GM12878 (cell line): ENCODE measurements around the gene OFD1. TPM values are rescaled to one million over a fixed set of nuclear protein-coding genes. Genes with fewer than 3 reads are reported as not detected.

ENCODE experiments used
- ATAC-seq: fragments of 200-7000 bp; cut with Tn5 transposase; 3 replicates; pipeline ENCODE4 v1.9.1; 2020; ENCODE audit warnings: mild to moderate bottlenecking, moderate library complexity
- BruUV-seq: library from RNA; stranded (reverse); fragments of 400-500 nt; replicated peaks from 2 replicates; lab custom pipeline; 2021; lab: Mats Ljungman, UMichigan
- CTCF ChIA-PET: fragments of 300-600 bp; sonication (Branson Sonifier 250); formaldehyde crosslinking; extraction: SDS; loops from one replicate; lab custom pipeline; 2021; ENCODE audit warnings: inconsistent platforms; lab: Yijun Ruan, JAX
- POLR2A ChIA-PET: fragments of 350-600 bp; formaldehyde crosslinking; extraction: SDS; loops from one replicate; lab custom pipeline; 2021; ENCODE audit warnings: inconsistent platforms; lab: Charles Lee
- RAD21 ChIA-PET: fragments of 300-600 bp; sonication (Branson Sonifier 250); formaldehyde crosslinking; loops from one replicate; lab custom pipeline; 2023; ENCODE audit warnings: antibody characterized with exemption; ENCODE audit not compliant: unreplicated experiment; lab: Charles Lee
- SMC1A ChIA-PET: fragments of 300-600 bp; sonication (Branson Sonifier 250); formaldehyde crosslinking; loops from one replicate; lab custom pipeline; 2023; ENCODE audit not compliant: unreplicated experiment, uncharacterized antibody; lab: Charles Lee
- DNase-seq: peaks from one replicate; pipeline ENCODE4 v3.0.0-alpha.2; 2011; ENCODE audit warnings: low read depth, low spot score
- FAIRE-seq: peaks from 3 replicates; lab custom pipeline; 2011; peaks lifted over from hg19 to GRCh38; lab: Jason Lieb, UNC
- H2AFZ ChIP-seq: 2 replicates; pipeline ENCODE4 v1.6.0; 2011; ENCODE audit warnings: low read depth, low read length, control low read depth; ENCODE audit not compliant: control insufficient read depth
- H3K27ac ChIP-seq: 2 replicates; pipeline ENCODE4 v1.5.1; 2011; ENCODE audit warnings: control low read depth; ENCODE audit not compliant: control insufficient read depth, insufficient read depth
- H3K27me3 ChIP-seq, 2 experiments: replicated peaks in 1 of 2; 2 replicates each; pipeline versions ENCODE4 v1.6.0 to v1.6.1; 2011; ENCODE audit warnings: low read length in 1 of 2; ENCODE audit not compliant: control insufficient read depth in 2 of 2, insufficient read depth in 2 of 2
- H3K36me3 ChIP-seq, 2 experiments: 2 replicates each; pipeline ENCODE4 v1.5.1; 2011; ENCODE audit warnings: low read length in 1 of 2; ENCODE audit not compliant: control insufficient read depth in 2 of 2, insufficient read depth in 2 of 2
- H3K4me1 ChIP-seq: 2 replicates; pipeline ENCODE4 v1.6.1; 2011; ENCODE audit warnings: mild to moderate bottlenecking, low read length, moderate library complexity, mixed read lengths; ENCODE audit not compliant: control insufficient read depth, insufficient read depth
- H3K4me2 ChIP-seq: 2 replicates; pipeline ENCODE4 v1.6.0; 2011; ENCODE audit warnings: control low read depth; ENCODE audit not compliant: control insufficient read depth, insufficient read depth
- H3K4me3 ChIP-seq: fragments of 200-600 bp; sonication (generic); 2 replicates; pipeline ENCODE4 v1.5.1; 2016
- H3K79me2 ChIP-seq: 2 replicates; pipeline ENCODE4 v1.6.0; 2011; ENCODE audit warnings: low read length; ENCODE audit not compliant: control insufficient read depth, insufficient read depth
- H3K9ac ChIP-seq: 2 replicates; pipeline ENCODE4 v1.8.0; 2011; ENCODE audit warnings: low read length, control low read depth, mixed read lengths; ENCODE audit not compliant: control insufficient read depth, insufficient read depth
- H3K9me3 ChIP-seq: replicated peaks from 3 replicates; pipeline ENCODE4 v1.5.1; 2011; ENCODE audit warnings: mild to moderate bottlenecking, low read length; ENCODE audit not compliant: control insufficient read depth, insufficient read depth
- H4K20me1 ChIP-seq: 2 replicates; pipeline ENCODE4 v1.6.0; 2011; ENCODE audit not compliant: control insufficient read depth, insufficient read depth
- BCL11A ChIP-seq: IDR thresholded peaks from 2 replicates; pipeline ENCODE4 v1.6.1; 2011; ENCODE audit warnings: low read depth, low read length
- IRF3 ChIP-seq: fragments of 450-650 bp; IDR thresholded peaks from 2 replicates; pipeline ENCODE4 v1.6.1; 2014; ENCODE audit warnings: mild to moderate bottlenecking
- MTA2 ChIP-seq: fragments of 450-650 bp; IDR thresholded peaks from 2 replicates; pipeline ENCODE4 v1.6.1; 2016; ENCODE audit warnings: low read depth, mild to moderate bottlenecking, moderate library complexity
- NRF1 ChIP-seq: conservative IDR thresholded peaks from 2 replicates; pipeline ENCODE4 v1.6.1; 2011; ENCODE audit warnings: mild to moderate bottlenecking, low read depth, low read length, improper control_type of control experiment
- PML ChIP-seq: IDR thresholded peaks from 2 replicates; pipeline ENCODE4 v1.6.1; 2012; ENCODE audit warnings: low read length, inconsistent platforms
- RBBP5 ChIP-seq: fragments of 200-600 bp; sonication (generic); conservative IDR thresholded peaks from 2 replicates; pipeline ENCODE4 v1.6.1; 2016
- RCOR1 ChIP-seq: conservative IDR thresholded peaks from 2 replicates; pipeline ENCODE4 v1.6.1; 2012; ENCODE audit warnings: low read depth, low read length, improper control_type of control experiment
- YY1 ChIP-seq: IDR thresholded peaks from 2 replicates; pipeline ENCODE4 v1.6.1; 2011; ENCODE audit warnings: low read depth, mild to moderate bottlenecking, low read length
- ZNF207 ChIP-seq: fragments of 450-650 bp; IDR thresholded peaks from 2 replicates; pipeline ENCODE4 v1.6.1; 2014; ENCODE audit warnings: antibody characterized with exemption, mild to moderate bottlenecking, borderline replicate concordance
- WGBS: methylation state at CpG from one replicate; pipeline ENCODE4 v1.1.6; 2016; ENCODE audit warnings: low lambda C conversion rate; ENCODE audit not compliant: insufficient replicate concordance, insufficient coverage; ENCODE audit errors: missing lambda C conversion rate; 5-methylcytosine and 5-hydroxymethylcytosine counted together
- in situ Hi-C: fragments of 300-500 bp; cut with MboI; formaldehyde crosslinking; loops from 9 replicates; pipeline ENCODE4 v1.14.3; 2018; ENCODE audit warnings: mixed read lengths
- intact Hi-C: fragments of 100-400 bp; cut with micrococcal nuclease; formaldehyde crosslinking; loops from one replicate; pipeline ENCODE4 v1.14.2; 2022; ENCODE audit not compliant: unreplicated experiment
- polyA plus RNA-seq, 11 experiments: library from polyadenylated mRNA; depleted of rRNA in 4 of 11; unstranded in 6 of 11; stranded (reverse) in 5 of 11; fragments of >200 nt; fragmentation: Nextera tagmentation in 4 of 11; fragmentation: Illumina TruSeq in 1 of 11; extraction: Ambion mirVana in 4 of 11; extraction: Trizol in 1 of 11; gene quantifications; 1 replicate in 1 of 11; 2 replicates in 10 of 11; pipeline versions ENCODE4 v1.2.1 to v1.2.3, GENCODE V29; 2011 to 2016; ENCODE audit warnings: inconsistent platforms in 2 of 11, missing spikeins in 2 of 11, low read depth in 1 of 11
- total RNA-seq, 4 experiments: library from RNA; depleted of rRNA in 3 of 4; stranded (reverse); fragments of >200 nt in 3 of 4; fragmentation: Illumina TruSeq in 1 of 4; extraction: Trizol in 1 of 4; gene quantifications; 2 replicates each; pipeline versions ENCODE4 v1.2.1 to v1.2.3, GENCODE V29; 2013 to 2021
- TF ChIP-seq, protein P1 (sequence below): fragments of 450-650 bp; IDR thresholded peaks from 2 replicates; pipeline ENCODE4 v1.6.1; 2018; ENCODE audit warnings: borderline replicate concordance, mild to moderate bottlenecking; ENCODE audit not compliant: partially characterized antibody

OFD1 gene
- total and polyA plus RNA-seq, 10 of the 15 experiments (the other 5 are each of a cell fraction or from before 2014, with no cell fraction given), result 22.4 to 77.2 (median 34.1) TPM

GRCh38 chrX:13717700-13718472, 16.7 kb upstream of the OFD1 start (continued):
- TF ChIP-seq, protein P1, sequence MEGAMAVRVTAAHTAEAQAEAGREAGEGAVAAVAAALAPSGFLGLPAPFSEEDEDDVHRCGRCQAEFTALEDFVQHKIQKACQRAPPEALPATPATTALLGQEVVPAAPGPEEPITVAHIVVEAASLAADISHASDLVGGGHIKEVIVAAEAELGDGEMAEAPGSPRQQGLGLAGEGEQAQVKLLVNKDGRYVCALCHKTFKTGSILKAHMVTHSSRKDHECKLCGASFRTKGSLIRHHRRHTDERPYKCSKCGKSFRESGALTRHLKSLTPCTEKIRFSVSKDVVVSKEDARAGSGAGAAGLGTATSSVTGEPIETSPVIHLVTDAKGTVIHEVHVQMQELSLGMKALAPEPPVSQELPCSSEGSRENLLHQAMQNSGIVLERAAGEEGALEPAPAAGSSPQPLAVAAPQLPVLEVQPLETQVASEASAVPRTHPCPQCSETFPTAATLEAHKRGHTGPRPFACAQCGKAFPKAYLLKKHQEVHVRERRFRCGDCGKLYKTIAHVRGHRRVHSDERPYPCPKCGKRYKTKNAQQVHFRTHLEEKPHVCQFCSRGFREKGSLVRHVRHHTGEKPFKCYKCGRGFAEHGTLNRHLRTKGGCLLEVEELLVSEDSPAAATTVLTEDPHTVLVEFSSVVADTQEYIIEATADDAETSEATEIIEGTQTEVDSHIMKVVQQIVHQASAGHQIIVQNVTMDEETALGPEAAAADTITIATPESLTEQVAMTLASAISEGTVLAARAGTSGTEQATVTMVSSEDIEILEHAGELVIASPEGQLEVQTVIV, result no peak
- no peak for TF ChIP-seq BCL11A
- no peak for TF ChIP-seq PML
- TF ChIP-seq RBBP5, result no peak
- no peak for TF ChIP-seq MTA2
- TF ChIP-seq RCOR1, result no peak
- no peak for TF ChIP-seq NRF1

DNA sequence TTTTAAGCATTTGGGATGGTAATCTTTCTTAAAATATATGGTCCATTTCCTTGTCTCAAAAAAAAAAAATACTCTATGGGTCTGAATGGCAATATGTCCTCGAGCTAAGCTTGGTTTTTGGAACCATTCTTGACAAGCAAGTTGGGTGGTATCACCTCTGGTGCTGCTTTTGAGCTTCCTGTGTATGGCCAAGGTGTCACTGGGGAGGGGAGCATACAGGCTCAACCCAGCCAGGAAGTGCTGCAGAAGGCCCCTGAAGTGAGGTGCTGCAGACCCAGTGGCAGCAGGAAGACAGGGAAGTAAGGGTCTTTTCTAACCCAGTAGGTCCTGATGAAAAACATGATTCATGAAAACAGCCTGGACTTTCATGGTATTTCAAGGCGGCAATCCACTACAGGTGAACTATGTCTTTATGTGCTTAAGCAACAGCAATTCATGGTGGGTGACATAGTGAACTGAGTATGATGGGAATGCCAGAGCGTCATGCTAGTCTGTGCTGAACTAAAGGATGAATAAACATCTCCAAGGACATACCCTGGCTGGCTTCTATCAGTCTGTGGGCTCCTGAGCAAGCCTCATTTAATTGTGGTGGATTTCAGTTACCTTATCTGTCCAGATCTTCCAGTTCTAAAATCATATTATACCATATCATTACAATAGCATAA, 15.2 kb upstream of the OFD1 start:
- ATAC-seq (no peak), DNase-seq (no peak), FAIRE-seq (no peak)
- no peak overlapping the region for H2AFZ ChIP-seq
- H3K4me3 ChIP-seq, result no peak overlapping the region
- H3K9me3 ChIP-seq, result no peaks in the 10 kb centered on the region
- peaks cover 3 to 17% of the 10 kb centered on the region in 2 experiments; a peak in 3 of 4 replicates for H3K36me3 ChIP-seq
- ChIA-PET RAD21 (interaction anchor here (0.7 to 1.4 kb wide), 2 partner anchors 17 to 20 kb away, joined by 3 read pairs; no protein-coding TSS in a partner anchor), SMC1A (interaction anchor here (0.7 to 1.4 kb wide), 3 partner anchors 15 to 22 kb away, joined by 3 to 5 read pairs (median 3); no protein-coding TSS in a partner anchor), CTCF (interaction anchor here (2.0 kb wide), 1 partner anchor 15 kb away, joined by 5 read pairs; the partner anchor contains the start of genes OFD1 and TRAPPC2), POLR2A (no interaction called here)
- no peaks in the 10 kb centered on the region for H4K20me1 ChIP-seq
- no peak overlapping the region for H3K9ac ChIP-seq
- intact Hi-C loops, result no loop called here
- H3K4me1 ChIP-seq, result no peaks in the 10 kb centered on the region; the same call in 1 of the 2 replicates
- no peak overlapping the region for H3K4me2 ChIP-seq
- no TSS peak for BruUV-seq
- H3K79me2 ChIP-seq, result peaks cover 12% of the 10 kb centered on the region
- no peak overlapping the region for H3K27ac ChIP-seq
- H3K27me3 ChIP-seq, result no peaks in the 10 kb centered on the region
- WGBS, result 49% methylated on average over 3 of the region's 3 CpGs
- in situ Hi-C loops, result no loop called here
- TF ChIP-seq IRF3 (no peak), ZNF207 (no peak), YY1 (no peak)
